ENCODE data around the gene AMELX. TPM values are rescaled to one million over a fixed set of nuclear protein-coding genes. Genes with fewer than 3 reads are reported as not detected.

The AMELX gene
- total RNA-seq, 2 experiments from 2014 or later, result not detected

- H3K4me3 Mint-ChIP-seq, result no peak overlapping the region
- ChIA-PET POLR2A (no interaction called here), CTCF (no interaction called here)
- H3K27me3 Mint-ChIP-seq (ENCODE audit: low read depth), result no peaks in the 10 kb centered on the region
- H3K4me1 Mint-ChIP-seq (ENCODE audit: low read depth), result no peaks in the 10 kb centered on the region
- ATAC-seq, result no peak
- DNase-seq, result no peak
- H3K36me3 Mint-ChIP-seq (ENCODE audit: low read depth), result no peaks in the 10 kb centered on the region
- no peak overlapping the region for H3K27ac Mint-ChIP-seq
- H3K9me3 Mint-ChIP-seq (ENCODE audit: insufficient read depth), result no peaks in the 10 kb centered on the region
These were observed 26.8 kb downstream of the AMELX start for GRCh38 chrX:11319806-11320520.

GRCh38 chrX:11321986-11322385 lies 28.8 kb downstream of the AMELX start:
- H3K4me3 Mint-ChIP-seq, result no peak overlapping the region
- DNase-seq, result no peak

GRCh38 chrX:11328134-11328533 lies 34.9 kb downstream of the AMELX start:
- no peaks in the 10 kb centered on the region for H3K9me3 Mint-ChIP-seq (ENCODE audit: insufficient read depth)
- H3K36me3 Mint-ChIP-seq (ENCODE audit: low read depth), result no peaks in the 10 kb centered on the region
- H3K4me3 Mint-ChIP-seq, result no peak overlapping the region
- H3K27me3 Mint-ChIP-seq (ENCODE audit: low read depth), result no peaks in the 10 kb centered on the region
- ATAC-seq, result no peak
- DNase-seq, result no peak
- no peaks in the 10 kb centered on the region for H3K4me1 Mint-ChIP-seq (ENCODE audit: low read depth)
- CTCF ChIA-PET, result no interaction called here
- H3K27ac Mint-ChIP-seq, result no peak overlapping the region
- POLR2A ChIA-PET, result no interaction called here

More at GRCh38 chrX:11321986-11322385, 28.8 kb downstream of the AMELX start:
- ChIA-PET POLR2A (no interaction called here), CTCF (no interaction called here)
- no peaks in the 10 kb centered on the region for H3K36me3 Mint-ChIP-seq (ENCODE audit: low read depth)
- H3K27me3 Mint-ChIP-seq (ENCODE audit: low read depth), result no peaks in the 10 kb centered on the region
- no peaks in the 10 kb centered on the region for H3K4me1 Mint-ChIP-seq (ENCODE audit: low read depth)
- no peak overlapping the region for H3K27ac Mint-ChIP-seq
- no peaks in the 10 kb centered on the region for H3K9me3 Mint-ChIP-seq (ENCODE audit: insufficient read depth)
- ATAC-seq, result no peak

GRCh38 chrX:11329021-11329420 lies 35.8 kb downstream of the AMELX start:
- H3K9me3 Mint-ChIP-seq (ENCODE audit: insufficient read depth), result no peaks in the 10 kb centered on the region
- H3K4me1 Mint-ChIP-seq (ENCODE audit: low read depth), result no peaks in the 10 kb centered on the region
- no peak for ATAC-seq
- no peak for DNase-seq
- H3K27me3 Mint-ChIP-seq (ENCODE audit: low read depth), result no peaks in the 10 kb centered on the region
- CTCF ChIA-PET, result no interaction called here
- no peak overlapping the region for H3K27ac Mint-ChIP-seq
- H3K36me3 Mint-ChIP-seq (ENCODE audit: low read depth), result no peaks in the 10 kb centered on the region
- H3K4me3 Mint-ChIP-seq, result no peak overlapping the region
- POLR2A ChIA-PET, result no interaction called here

- Mint-ChIP-seq H3K9me3 (ENCODE audit: insufficient read depth) (no peaks in the 10 kb centered on the region), H3K4me1 (ENCODE audit: low read depth) (no peaks in the 10 kb centered on the region), H3K36me3 (ENCODE audit: low read depth) (no peaks in the 10 kb centered on the region), H3K27ac (no peak overlapping the region), H3K4me3 (no peak overlapping the region), H3K27me3 (ENCODE audit: low read depth) (no peaks in the 10 kb centered on the region)
- DNase-seq (no peak), ATAC-seq (no peak)
- ChIA-PET CTCF (no interaction called here), POLR2A (no interaction called here)
These were observed 38.6 kb downstream of the AMELX start for GRCh38 chrX:11331788-11332187.

GRCh38 chrX:11334165-11334564 lies 41.0 kb downstream of the AMELX start:
- ATAC-seq (no peak), DNase-seq (no peak)
- H3K36me3 Mint-ChIP-seq (ENCODE audit: low read depth), result no peaks in the 10 kb centered on the region
- no peaks in the 10 kb centered on the region for H3K9me3 Mint-ChIP-seq (ENCODE audit: insufficient read depth)
- H3K27me3 Mint-ChIP-seq (ENCODE audit: low read depth), result no peaks in the 10 kb centered on the region
- no peak overlapping the region for H3K4me3 Mint-ChIP-seq
- H3K4me1 Mint-ChIP-seq (ENCODE audit: low read depth), result no peaks in the 10 kb centered on the region
- CTCF ChIA-PET, result no interaction called here
- H3K27ac Mint-ChIP-seq, result no peak overlapping the region
- POLR2A ChIA-PET, result no interaction called here

GRCh38 chrX:11336201-11336600 lies 43.0 kb downstream of the AMELX start:
- no peaks in the 10 kb centered on the region for H3K9me3 Mint-ChIP-seq (ENCODE audit: insufficient read depth)
- no peak for DNase-seq
- H3K36me3 Mint-ChIP-seq (ENCODE audit: low read depth), result no peaks in the 10 kb centered on the region
- H3K4me3 Mint-ChIP-seq, result no peak overlapping the region
- H3K27me3 Mint-ChIP-seq (ENCODE audit: low read depth), result no peaks in the 10 kb centered on the region
- no peaks in the 10 kb centered on the region for H3K4me1 Mint-ChIP-seq (ENCODE audit: low read depth)
- ChIA-PET POLR2A (no interaction called here), CTCF (no interaction called here)
- ATAC-seq, result no peak
- H3K27ac Mint-ChIP-seq, result no peak overlapping the region

- no peak overlapping the region for H3K27ac Mint-ChIP-seq
- H3K9me3 Mint-ChIP-seq (ENCODE audit: insufficient read depth), result no peaks in the 10 kb centered on the region
- ChIA-PET POLR2A (no interaction called here), CTCF (interaction anchor here (0.6 kb wide), 1 partner anchor 8 kb away, joined by 6 read pairs; no protein-coding TSS in a partner anchor)
- DNase-seq (no peak), ATAC-seq (no peak)
- no peaks in the 10 kb centered on the region for H3K27me3 Mint-ChIP-seq (ENCODE audit: low read depth)
- H3K4me1 Mint-ChIP-seq (ENCODE audit: low read depth), result no peaks in the 10 kb centered on the region
- no peaks in the 10 kb centered on the region for H3K36me3 Mint-ChIP-seq (ENCODE audit: low read depth)
- H3K4me3 Mint-ChIP-seq, result no peak overlapping the region
These were observed 44.2 kb downstream of the AMELX start for GRCh38 chrX:11337292-11338009.

GRCh38 chrX:11341274-11342201 lies 48.3 kb downstream of the AMELX start:
- no peak for DNase-seq

GRCh38 chrX:11342673-11343072 lies 49.5 kb downstream of the AMELX start:
- CTCF ChIA-PET, result no interaction called here
- H3K27ac Mint-ChIP-seq, result no peak overlapping the region
- no peaks in the 10 kb centered on the region for H3K36me3 Mint-ChIP-seq (ENCODE audit: low read depth)
- no peaks in the 10 kb centered on the region for H3K27me3 Mint-ChIP-seq (ENCODE audit: low read depth)
- H3K4me3 Mint-ChIP-seq, result no peak overlapping the region
- POLR2A ChIA-PET, result no interaction called here
- H3K9me3 Mint-ChIP-seq (ENCODE audit: insufficient read depth), result no peaks in the 10 kb centered on the region
- no peak for ATAC-seq
- H3K4me1 Mint-ChIP-seq (ENCODE audit: low read depth), result no peaks in the 10 kb centered on the region
- DNase-seq, result no peak

More at GRCh38 chrX:11341274-11342201, 48.3 kb downstream of the AMELX start:
- no peak for ATAC-seq
- no peaks in the 10 kb centered on the region for H3K27me3 Mint-ChIP-seq (ENCODE audit: low read depth)
- H3K4me3 Mint-ChIP-seq, result no peak overlapping the region
- H3K4me1 Mint-ChIP-seq (ENCODE audit: low read depth), result no peaks in the 10 kb centered on the region
- H3K27ac Mint-ChIP-seq, result no peak overlapping the region
- POLR2A ChIA-PET, result no interaction called here
- H3K9me3 Mint-ChIP-seq (ENCODE audit: insufficient read depth), result no peaks in the 10 kb centered on the region
- no peaks in the 10 kb centered on the region for H3K36me3 Mint-ChIP-seq (ENCODE audit: low read depth)
- CTCF ChIA-PET, result no interaction called here

- Mint-ChIP-seq H3K4me3 (no peak overlapping the region), H3K36me3 (ENCODE audit: low read depth) (no peaks in the 10 kb centered on the region), H3K27ac (no peak overlapping the region), H3K27me3 (ENCODE audit: low read depth) (no peaks in the 10 kb centered on the region), H3K9me3 (ENCODE audit: insufficient read depth) (no peaks in the 10 kb centered on the region), H3K4me1 (ENCODE audit: low read depth) (no peaks in the 10 kb centered on the region)
- POLR2A ChIA-PET, result no interaction called here
- ATAC-seq (no peak), DNase-seq (no peak)
- CTCF ChIA-PET, result no interaction called here
These were observed 53.0 kb downstream of the AMELX start for GRCh38 chrX:11346121-11346682.

- Mint-ChIP-seq H3K9me3 (ENCODE audit: insufficient read depth) (no peaks in the 10 kb centered on the region), H3K27ac (no peak overlapping the region), H3K36me3 (ENCODE audit: low read depth) (no peaks in the 10 kb centered on the region), H3K4me1 (ENCODE audit: low read depth) (no peaks in the 10 kb centered on the region), H3K4me3 (no peak overlapping the region), H3K27me3 (ENCODE audit: low read depth) (no peaks in the 10 kb centered on the region)
- CTCF ChIA-PET, result no interaction called here
- DNase-seq (no peak), ATAC-seq (no peak)
- POLR2A ChIA-PET, result no interaction called here
These were observed 54.1 kb downstream of the AMELX start for GRCh38 chrX:11347300-11347699.
